Measurements from ENCODE around the gene WDHD1.

- TF ChIP-seq, protein P1, sequence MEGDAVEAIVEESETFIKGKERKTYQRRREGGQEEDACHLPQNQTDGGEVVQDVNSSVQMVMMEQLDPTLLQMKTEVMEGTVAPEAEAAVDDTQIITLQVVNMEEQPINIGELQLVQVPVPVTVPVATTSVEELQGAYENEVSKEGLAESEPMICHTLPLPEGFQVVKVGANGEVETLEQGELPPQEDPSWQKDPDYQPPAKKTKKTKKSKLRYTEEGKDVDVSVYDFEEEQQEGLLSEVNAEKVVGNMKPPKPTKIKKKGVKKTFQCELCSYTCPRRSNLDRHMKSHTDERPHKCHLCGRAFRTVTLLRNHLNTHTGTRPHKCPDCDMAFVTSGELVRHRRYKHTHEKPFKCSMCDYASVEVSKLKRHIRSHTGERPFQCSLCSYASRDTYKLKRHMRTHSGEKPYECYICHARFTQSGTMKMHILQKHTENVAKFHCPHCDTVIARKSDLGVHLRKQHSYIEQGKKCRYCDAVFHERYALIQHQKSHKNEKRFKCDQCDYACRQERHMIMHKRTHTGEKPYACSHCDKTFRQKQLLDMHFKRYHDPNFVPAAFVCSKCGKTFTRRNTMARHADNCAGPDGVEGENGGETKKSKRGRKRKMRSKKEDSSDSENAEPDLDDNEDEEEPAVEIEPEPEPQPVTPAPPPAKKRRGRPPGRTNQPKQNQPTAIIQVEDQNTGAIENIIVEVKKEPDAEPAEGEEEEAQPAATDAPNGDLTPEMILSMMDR (IDR thresholded peaks at IDR 0.05) = no peak
- TF ChIP-seq POLR2AphosphoS5 (IDR thresholded peaks at IDR 0.05) = no peak
Observed at GRCh38 chr14:55019968-55020554, 6.8 kb downstream of the WDHD1 start.
